ENCODE results near the gene DGKI. TPM values are rescaled to one million over a fixed set of nuclear protein-coding genes. Genes with fewer than 3 reads are reported as not detected.

Gene DGKI
- total and polyA plus RNA-seq, 2 experiments from 2014 or later: 0.16 to 1.0 TPM

GRCh38 chr7:137521451-137521850 lies 325.3 kb downstream of the DGKI start:
- TF ChIP-seq, protein P1, sequence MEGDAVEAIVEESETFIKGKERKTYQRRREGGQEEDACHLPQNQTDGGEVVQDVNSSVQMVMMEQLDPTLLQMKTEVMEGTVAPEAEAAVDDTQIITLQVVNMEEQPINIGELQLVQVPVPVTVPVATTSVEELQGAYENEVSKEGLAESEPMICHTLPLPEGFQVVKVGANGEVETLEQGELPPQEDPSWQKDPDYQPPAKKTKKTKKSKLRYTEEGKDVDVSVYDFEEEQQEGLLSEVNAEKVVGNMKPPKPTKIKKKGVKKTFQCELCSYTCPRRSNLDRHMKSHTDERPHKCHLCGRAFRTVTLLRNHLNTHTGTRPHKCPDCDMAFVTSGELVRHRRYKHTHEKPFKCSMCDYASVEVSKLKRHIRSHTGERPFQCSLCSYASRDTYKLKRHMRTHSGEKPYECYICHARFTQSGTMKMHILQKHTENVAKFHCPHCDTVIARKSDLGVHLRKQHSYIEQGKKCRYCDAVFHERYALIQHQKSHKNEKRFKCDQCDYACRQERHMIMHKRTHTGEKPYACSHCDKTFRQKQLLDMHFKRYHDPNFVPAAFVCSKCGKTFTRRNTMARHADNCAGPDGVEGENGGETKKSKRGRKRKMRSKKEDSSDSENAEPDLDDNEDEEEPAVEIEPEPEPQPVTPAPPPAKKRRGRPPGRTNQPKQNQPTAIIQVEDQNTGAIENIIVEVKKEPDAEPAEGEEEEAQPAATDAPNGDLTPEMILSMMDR (conservative IDR thresholded peaks at IDR 0.05; ENCODE audit: low read depth in 2 of 2): no peak
- no peak for TF ChIP-seq JUNB (IDR thresholded peaks at IDR 0.05; ENCODE audit: unreplicated experiment)
- no peak for TF ChIP-seq NANOG (IDR thresholded peaks at IDR 0.05; ENCODE audit: borderline replicate concordance)
- no peak for TF ChIP-seq POLR2AphosphoS5 (IDR thresholded peaks at IDR 0.05; ENCODE audit: low read depth)
- no peak for TF ChIP-seq STAT1 (IDR thresholded peaks at IDR 0.05; ENCODE audit: unreplicated experiment)
- no peak for TF ChIP-seq REST (IDR thresholded peaks at IDR 0.05; ENCODE audit: unreplicated experiment)
- no peak for TF ChIP-seq EZH2 (IDR thresholded peaks at IDR 0.05; ENCODE audit: low read depth, unreplicated experiment)
- TF ChIP-seq ZNF331 (CRISPR knock-in tag; IDR thresholded peaks at IDR 0.05; ENCODE audit: low read depth): no peak
- TF ChIP-seq ETS1 (IDR thresholded peaks at IDR 0.05): no peak
- TF ChIP-seq ZNF114 (CRISPR knock-in tag; IDR thresholded peaks at IDR 0.05): no peak
- no peak for TF ChIP-seq EZH2phosphoT487 (IDR thresholded peaks at IDR 0.05; ENCODE audit: unreplicated experiment)
- TF ChIP-seq, protein P2, sequence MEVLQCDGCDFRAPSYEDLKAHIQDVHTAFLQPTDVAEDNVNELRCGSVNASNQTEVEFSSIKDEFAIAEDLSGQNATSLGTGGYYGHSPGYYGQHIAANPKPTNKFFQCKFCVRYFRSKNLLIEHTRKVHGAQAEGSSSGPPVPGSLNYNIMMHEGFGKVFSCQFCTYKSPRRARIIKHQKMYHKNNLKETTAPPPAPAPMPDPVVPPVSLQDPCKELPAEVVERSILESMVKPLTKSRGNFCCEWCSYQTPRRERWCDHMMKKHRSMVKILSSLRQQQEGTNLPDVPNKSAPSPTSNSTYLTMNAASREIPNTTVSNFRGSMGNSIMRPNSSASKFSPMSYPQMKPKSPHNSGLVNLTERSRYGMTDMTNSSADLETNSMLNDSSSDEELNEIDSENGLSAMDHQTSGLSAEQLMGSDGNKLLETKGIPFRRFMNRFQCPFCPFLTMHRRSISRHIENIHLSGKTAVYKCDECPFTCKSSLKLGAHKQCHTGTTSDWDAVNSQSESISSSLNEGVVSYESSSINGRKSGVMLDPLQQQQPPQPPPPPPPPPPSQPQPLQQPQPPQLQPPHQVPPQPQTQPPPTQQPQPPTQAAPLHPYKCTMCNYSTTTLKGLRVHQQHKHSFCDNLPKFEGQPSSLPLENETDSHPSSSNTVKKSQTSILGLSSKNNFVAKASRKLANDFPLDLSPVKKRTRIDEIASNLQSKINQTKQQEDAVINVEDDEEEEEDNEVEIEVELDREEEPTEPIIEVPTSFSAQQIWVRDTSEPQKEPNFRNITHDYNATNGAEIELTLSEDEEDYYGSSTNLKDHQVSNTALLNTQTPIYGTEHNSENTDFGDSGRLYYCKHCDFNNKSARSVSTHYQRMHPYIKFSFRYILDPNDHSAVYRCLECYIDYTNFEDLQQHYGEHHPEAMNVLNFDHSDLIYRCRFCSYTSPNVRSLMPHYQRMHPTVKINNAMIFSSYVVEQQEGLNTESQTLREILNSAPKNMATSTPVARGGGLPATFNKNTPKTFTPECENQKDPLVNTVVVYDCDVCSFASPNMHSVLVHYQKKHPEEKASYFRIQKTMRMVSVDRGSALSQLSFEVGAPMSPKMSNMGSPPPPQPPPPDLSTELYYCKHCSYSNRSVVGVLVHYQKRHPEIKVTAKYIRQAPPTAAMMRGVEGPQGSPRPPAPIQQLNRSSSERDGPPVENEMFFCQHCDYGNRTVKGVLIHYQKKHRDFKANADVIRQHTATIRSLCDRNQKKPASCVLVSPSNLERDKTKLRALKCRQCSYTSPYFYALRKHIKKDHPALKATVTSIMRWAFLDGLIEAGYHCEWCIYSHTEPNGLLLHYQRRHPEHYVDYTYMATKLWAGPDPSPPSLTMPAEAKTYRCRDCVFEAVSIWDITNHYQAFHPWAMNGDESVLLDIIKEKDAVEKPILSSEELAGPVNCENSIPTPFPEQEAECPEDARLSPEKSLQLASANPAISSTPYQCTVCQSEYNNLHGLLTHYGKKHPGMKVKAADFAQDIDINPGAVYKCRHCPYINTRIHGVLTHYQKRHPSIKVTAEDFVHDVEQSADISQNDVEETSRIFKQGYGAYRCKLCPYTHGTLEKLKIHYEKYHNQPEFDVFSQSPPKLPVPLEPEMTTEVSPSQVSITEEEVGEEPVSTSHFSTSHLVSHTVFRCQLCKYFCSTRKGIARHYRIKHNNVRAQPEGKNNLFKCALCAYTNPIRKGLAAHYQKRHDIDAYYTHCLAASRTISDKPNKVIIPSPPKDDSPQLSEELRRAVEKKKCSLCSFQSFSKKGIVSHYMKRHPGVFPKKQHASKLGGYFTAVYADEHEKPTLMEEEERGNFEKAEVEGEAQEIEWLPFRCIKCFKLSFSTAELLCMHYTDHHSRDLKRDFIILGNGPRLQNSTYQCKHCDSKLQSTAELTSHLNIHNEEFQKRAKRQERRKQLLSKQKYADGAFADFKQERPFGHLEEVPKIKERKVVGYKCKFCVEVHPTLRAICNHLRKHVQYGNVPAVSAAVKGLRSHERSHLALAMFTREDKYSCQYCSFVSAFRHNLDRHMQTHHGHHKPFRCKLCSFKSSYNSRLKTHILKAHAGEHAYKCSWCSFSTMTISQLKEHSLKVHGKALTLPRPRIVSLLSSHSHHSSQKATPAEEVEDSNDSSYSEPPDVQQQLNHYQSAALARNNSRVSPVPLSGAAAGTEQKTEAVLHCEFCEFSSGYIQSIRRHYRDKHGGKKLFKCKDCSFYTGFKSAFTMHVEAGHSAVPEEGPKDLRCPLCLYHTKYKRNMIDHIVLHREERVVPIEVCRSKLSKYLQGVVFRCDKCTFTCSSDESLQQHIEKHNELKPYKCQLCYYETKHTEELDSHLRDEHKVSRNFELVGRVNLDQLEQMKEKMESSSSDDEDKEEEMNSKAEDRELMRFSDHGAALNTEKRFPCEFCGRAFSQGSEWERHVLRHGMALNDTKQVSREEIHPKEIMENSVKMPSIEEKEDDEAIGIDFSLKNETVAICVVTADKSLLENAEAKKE (CRISPR knock-in tag; IDR thresholded peaks at IDR 0.05): no peak
- TF ChIP-seq CREB1 (CRISPR knock-in tag; IDR thresholded peaks at IDR 0.05; ENCODE audit: low read depth): no peak
- H3K4me1 ChIP-seq (ENCODE audit: insufficient read depth): no peaks in the 10 kb centered on the region
- Mint-ChIP-seq H3K27me3 (ENCODE audit: insufficient read depth, low read depth, poor library complexity) (no peaks in the 10 kb centered on the region), H3K9me3 (no peaks in the 10 kb centered on the region), H3K4me1 (no peaks in the 10 kb centered on the region), H3K4me3 (no peak overlapping the region), H3K36me3 (ENCODE audit: low read depth) (no peaks in the 10 kb centered on the region), H3K27ac (no peak overlapping the region)
- H3F3A ChIP-seq (replicated peaks; ENCODE audit: low read depth): no peaks in the 10 kb centered on the region
- H2AFZ ChIP-seq: no peak overlapping the region
- H4K20me1 ChIP-seq (replicated peaks; ENCODE audit: insufficient read depth): no peaks in the 10 kb centered on the region
- no peak overlapping the region for H3K4me2 ChIP-seq
- no peaks in the 10 kb centered on the region for H3K27me3 ChIP-seq (ENCODE audit: insufficient read depth)
- H3K27ac ChIP-seq (ENCODE audit: low read depth): no peak overlapping the region
- H3K4me3 ChIP-seq: no peak overlapping the region
- H3K36me3 ChIP-seq (ENCODE audit: insufficient read depth): no peaks in the 10 kb centered on the region
- DNase-seq (ENCODE audit: low spot score) (no peak), ATAC-seq (no peak)
- peaks cover 4% of the 10 kb centered on the region; the same call in 1 of the 2 replicates for H3K9me2 ChIP-seq (ENCODE audit: insufficient read depth)
- H3K79me2 ChIP-seq (replicated peaks; ENCODE audit: insufficient read depth): no peaks in the 10 kb centered on the region

Measured in GM23338 (cell line).